Measurements from ENCODE around the gene SPOCK2. TPM values are rescaled to one million over a fixed set of nuclear protein-coding genes. Genes with fewer than 3 reads are reported as not detected.
"Not testable (repeated sequence)": the region's sequence is repeated elsewhere in the genome, so short reads cannot be mapped to it uniquely, and the experiment has no call there.

SPOCK2 gene, protein sequence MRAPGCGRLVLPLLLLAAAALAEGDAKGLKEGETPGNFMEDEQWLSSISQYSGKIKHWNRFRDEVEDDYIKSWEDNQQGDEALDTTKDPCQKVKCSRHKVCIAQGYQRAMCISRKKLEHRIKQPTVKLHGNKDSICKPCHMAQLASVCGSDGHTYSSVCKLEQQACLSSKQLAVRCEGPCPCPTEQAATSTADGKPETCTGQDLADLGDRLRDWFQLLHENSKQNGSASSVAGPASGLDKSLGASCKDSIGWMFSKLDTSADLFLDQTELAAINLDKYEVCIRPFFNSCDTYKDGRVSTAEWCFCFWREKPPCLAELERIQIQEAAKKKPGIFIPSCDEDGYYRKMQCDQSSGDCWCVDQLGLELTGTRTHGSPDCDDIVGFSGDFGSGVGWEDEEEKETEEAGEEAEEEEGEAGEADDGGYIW
- total RNA-seq (10 to 100 TPM; 32.2 to 64.3 (median 43.5) TPM), polyA plus RNA-seq (10 to 100 TPM; 12.6 to 28.4 (median 23.6) TPM)
- long read RNA-seq, donor 1, partial matches to known transcripts = 0 of 1 reads
- long read RNA-seq, donor 1, other reads (novel, unspliced or antisense) = 0 of 1 reads
- long read RNA-seq, donor 2, partial matches to known transcripts = 0 of 6 reads
- long read RNA-seq, donor 2, other reads (novel, unspliced or antisense) = 6 of 6 reads

DNA sequence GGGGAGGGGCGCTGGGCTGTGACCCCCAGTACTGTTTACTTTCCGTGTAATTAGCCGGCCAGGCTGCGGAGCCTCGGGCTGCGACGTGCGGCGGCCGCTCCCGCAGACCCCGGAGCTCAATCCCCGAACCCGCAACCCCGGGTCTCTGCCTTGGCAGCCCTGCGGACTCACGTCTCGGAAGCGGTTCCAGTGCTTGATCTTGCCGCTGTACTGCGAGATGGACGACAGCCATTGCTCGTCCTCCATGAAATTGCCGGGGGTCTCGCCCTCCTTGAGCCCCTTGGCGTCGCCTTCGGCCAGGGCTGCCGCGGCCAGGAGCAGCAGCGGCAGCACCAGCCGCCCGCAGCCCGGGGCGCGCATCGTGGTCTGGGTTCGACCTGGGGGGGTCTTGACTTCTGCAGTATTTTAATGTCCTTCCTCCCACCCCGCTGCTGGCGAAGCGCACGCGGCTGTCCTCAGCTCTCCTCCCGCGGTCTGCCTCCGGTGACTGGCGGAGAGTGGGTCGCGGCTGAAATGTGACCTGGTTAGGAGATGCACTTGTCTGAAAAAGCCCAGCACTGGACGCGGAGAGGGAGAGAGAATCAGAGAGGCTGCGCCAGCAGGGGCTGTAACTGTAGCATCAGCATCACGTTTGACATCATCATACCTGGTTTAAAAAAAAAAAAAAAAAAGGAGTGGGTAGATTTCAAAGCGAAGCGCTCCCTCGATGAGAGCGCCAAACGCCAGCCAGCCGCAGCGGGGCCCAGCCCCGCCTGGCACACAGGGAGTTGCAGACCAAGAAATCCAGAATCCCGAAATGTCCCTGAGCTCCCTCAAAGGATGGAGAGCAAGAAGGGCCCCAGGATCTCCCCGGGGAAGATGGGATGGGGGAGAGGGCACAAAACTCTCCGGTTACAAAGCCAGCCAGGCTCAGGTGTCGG lies at the start of gene SPOCK2:
Gene SPOCK2 (minus strand): TSS at position 583 of the 920 bp plus-strand sequence. CDS start 223 bp downstream, at position 360.
- H3K4me3 ChIP-seq = peak within 1 kb of the TSS; percentile 50 to 78 (median 58)
- DNase-seq = peak; percentile 89
- peaks cover 8 to 71% (median 47%) of the 10 kb centered on the region in 6 donors for H3K4me1 ChIP-seq
- intact Hi-C loops (cut with DNase I; ENCODE audit: low total_unique reads) = no loop called here
- 3 to 8% (median 4%) methylated on average over 28 to 65 of the region's 65 CpGs for WGBS, 5 donors
- peaks cover 0 to 13% (median 0%) of the 10 kb centered on the region in 6 donors for H3K36me3 ChIP-seq
- peak within 1 kb of the TSS; percentile 74 to 91 (median 89) for H3K27ac ChIP-seq
- TF ChIP-seq POLR2AphosphoS5 (IDR thresholded peaks at IDR 0.05) (peak; percentile 80 to 90 (median 87)), POLR2A (IDR thresholded peaks at IDR 0.05) (no peak)
- no peaks in the 10 kb centered on the region for H3K9me3 ChIP-seq
- peaks cover 0 to 30% (median 16%) of the 10 kb centered on the region in 7 donors for H3K27me3 ChIP-seq (replicated peaks in 1 of 7)

DNA sequence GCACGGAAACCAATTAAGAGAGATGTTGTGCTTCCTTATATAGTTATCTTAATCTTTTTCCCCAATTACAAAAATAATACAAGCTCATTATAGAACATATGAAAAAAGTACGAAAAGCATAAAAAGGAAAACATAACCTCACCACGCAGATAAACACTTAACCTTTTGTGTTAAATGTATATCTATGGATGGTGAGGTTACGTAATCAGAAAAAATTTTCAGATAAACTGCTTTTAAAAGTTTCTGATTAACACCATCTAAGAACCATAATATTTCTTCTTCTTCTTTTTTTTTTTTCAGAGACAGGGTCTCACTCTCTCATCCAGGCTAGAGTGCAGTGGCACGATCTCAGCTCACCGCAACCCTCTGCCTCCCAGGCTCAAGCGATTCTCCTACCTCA lies 49.2 kb upstream of the SPOCK2 start:
- 95 to 98% (median 97%) methylated on average over 7 of the region's 7 CpGs for WGBS, 5 donors
- Histone ChIP-seq H3K9me3 (peaks cover 0 to 7% (median 0%) of the 10 kb centered on the region in 8 donors), H3K27me3 (replicated peaks in 1 of 7) (no peaks in the 10 kb centered on the region), H3K36me3 (peaks cover 0 to 27% (median 7%) of the 10 kb centered on the region in 6 donors), H3K27ac (no peak overlapping the region), H3K4me1 (peaks cover 0 to 34% (median 25%) of the 10 kb centered on the region in 6 donors), H3K4me3 (no peak overlapping the region)
- intact Hi-C loops (cut with DNase I; ENCODE audit: low total_unique reads) = loop anchor here (10.0 kb wide), 1 partner anchor 47 kb away; no protein-coding TSS in a partner anchor
- DNase-seq = no peak
- TF ChIP-seq POLR2AphosphoS5 (IDR thresholded peaks at IDR 0.05) (no peak), POLR2A (IDR thresholded peaks at IDR 0.05) (no peak)
- TF ChIP-seq, protein P1, sequence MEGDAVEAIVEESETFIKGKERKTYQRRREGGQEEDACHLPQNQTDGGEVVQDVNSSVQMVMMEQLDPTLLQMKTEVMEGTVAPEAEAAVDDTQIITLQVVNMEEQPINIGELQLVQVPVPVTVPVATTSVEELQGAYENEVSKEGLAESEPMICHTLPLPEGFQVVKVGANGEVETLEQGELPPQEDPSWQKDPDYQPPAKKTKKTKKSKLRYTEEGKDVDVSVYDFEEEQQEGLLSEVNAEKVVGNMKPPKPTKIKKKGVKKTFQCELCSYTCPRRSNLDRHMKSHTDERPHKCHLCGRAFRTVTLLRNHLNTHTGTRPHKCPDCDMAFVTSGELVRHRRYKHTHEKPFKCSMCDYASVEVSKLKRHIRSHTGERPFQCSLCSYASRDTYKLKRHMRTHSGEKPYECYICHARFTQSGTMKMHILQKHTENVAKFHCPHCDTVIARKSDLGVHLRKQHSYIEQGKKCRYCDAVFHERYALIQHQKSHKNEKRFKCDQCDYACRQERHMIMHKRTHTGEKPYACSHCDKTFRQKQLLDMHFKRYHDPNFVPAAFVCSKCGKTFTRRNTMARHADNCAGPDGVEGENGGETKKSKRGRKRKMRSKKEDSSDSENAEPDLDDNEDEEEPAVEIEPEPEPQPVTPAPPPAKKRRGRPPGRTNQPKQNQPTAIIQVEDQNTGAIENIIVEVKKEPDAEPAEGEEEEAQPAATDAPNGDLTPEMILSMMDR (IDR thresholded peaks at IDR 0.05 in 8 of 11, conservative IDR thresholded peaks at IDR 0.05 in 3 of 11) = no peak

DNA sequence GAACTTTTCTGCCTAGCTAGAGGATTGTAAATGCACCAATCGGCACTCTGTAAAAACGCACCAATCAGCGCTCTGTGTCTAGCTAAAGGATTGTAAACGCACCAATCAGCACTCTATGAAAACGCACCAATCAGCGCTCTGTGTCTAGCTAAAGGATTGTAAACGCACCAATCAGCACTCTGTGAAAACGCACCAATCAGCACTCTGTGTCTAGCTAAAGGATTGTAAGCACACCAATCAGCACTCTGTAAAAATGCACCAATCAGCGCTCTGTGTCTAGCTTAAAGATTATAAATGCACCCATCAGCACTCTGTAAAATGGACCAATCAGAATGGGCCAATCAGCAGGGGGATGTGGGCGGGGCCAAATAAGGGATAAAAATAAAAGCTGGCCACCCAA lies 47.9 kb upstream of the SPOCK2 start:
- peaks cover 0 to 39% (median 7%) of the 10 kb centered on the region in 6 donors for H3K36me3 ChIP-seq
- not testable (repeated sequence) for DNase-seq; H3K27me3 ChIP-seq (replicated peaks in 1 of 7); H3K4me3 ChIP-seq; H3K27ac ChIP-seq; H3K9me3 ChIP-seq
- peaks cover 0 to 41% (median 30%) of the 10 kb centered on the region in 6 donors for H3K4me1 ChIP-seq
- 94 to 99% (median 97%) methylated on average over 10 of the region's 10 CpGs for WGBS, 5 donors
- intact Hi-C loops (cut with DNase I; ENCODE audit: low total_unique reads) = loop anchor here (10.0 kb wide), 1 partner anchor 49 kb away; no protein-coding TSS in a partner anchor

DNA sequence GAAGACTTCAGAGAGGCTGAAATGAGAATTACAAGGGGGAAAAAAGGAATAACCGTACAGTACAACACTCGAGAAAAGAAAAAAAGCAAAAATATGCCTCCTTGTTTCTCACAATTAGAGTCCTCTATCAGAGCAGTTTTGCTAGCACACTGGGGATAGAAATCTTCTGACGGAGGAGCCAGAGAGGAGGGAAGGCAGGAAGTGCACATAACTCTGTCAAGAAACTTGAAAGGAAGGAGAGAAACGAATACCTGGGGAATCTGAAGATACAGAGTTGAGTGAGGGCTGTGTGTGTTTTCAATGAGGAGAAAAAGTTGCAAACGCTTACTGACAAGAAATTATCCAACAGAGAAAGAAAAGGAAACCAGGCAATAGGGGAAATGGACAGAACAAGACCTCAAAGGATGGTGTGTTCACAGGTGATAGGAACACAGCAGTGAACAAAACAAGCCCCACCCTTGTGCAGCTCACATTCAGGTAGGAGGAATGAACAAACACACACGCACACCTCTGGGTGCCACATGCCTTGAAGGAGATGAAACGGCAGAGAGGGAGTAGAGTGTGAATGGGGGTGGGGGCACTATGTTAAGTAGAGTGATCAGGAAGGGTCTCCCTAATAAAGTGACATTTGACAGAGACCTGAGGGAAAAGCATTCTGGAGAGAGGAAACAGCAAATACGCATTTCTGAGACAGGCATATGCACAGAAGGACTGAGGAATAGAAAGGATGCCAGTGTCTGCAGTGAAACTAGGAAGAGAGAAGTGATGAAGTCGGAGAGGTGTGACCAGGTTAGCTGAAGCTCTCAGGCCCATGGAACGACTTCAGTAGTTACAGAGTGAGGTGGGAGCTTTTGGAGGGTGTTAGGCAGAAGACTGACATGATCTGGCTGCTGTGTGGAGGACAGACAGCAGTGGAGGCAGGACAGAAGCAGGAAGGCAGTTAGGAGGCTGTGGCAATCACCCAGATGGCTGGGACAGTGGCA lies 46.7 kb upstream of the SPOCK2 start:
- no peak for DNase-seq
- peak in 1 of 3 donors; percentile 8 for TF ChIP-seq POLR2AphosphoS5 (IDR thresholded peaks at IDR 0.05)
- TF ChIP-seq, protein P1 (IDR thresholded peaks at IDR 0.05 in 8 of 11, conservative IDR thresholded peaks at IDR 0.05 in 3 of 11) = no peak
- no peak for TF ChIP-seq POLR2A (IDR thresholded peaks at IDR 0.05)
- peaks cover 0 to 44% (median 7%) of the 10 kb centered on the region in 6 donors for H3K36me3 ChIP-seq
- 56 to 67% (median 64%) methylated on average over 10 of the region's 10 CpGs for WGBS, 5 donors
- intact Hi-C loops (cut with DNase I; ENCODE audit: low total_unique reads) = loop anchor here (10.0 kb wide), 1 partner anchor 50 kb away; no protein-coding TSS in a partner anchor
- peak overlapping the region in 3 of 8 donors; percentile 8 to 68 (median 16) for H3K27ac ChIP-seq
- peaks cover 0 to 41% (median 30%) of the 10 kb centered on the region in 6 donors for H3K4me1 ChIP-seq
- peaks cover 0 to 7% (median 0%) of the 10 kb centered on the region in 8 donors for H3K9me3 ChIP-seq
- H3K27me3 ChIP-seq (replicated peaks in 1 of 7) = no peaks in the 10 kb centered on the region
- H3K4me3 ChIP-seq = no peak overlapping the region

Data from spleen (tissue), 13 donors.